HEK293 (cell line): Measurements from ENCODE around the gene MAP3K7CL.

Experiments used
- GLI4 ChIP-seq: fragments of 450-650 bp; formaldehyde crosslinking; IDR thresholded peaks from 2 replicates; pipeline ENCODE4 v1.5.1; 2016; ENCODE audit warnings: missing biosample characterization, missing genetic modification characterization
- KLF1 ChIP-seq: fragments of 450-650 bp; formaldehyde crosslinking; IDR thresholded peaks from 2 replicates; pipeline ENCODE4 v1.5.1; 2016; ENCODE audit warnings: missing biosample characterization, missing genetic modification characterization
- KLF8 ChIP-seq: fragments of 450-650 bp; formaldehyde crosslinking; IDR thresholded peaks from 2 replicates; pipeline ENCODE4 v1.5.1; 2016; ENCODE audit warnings: missing biosample characterization, missing genetic modification characterization
- OSR2 ChIP-seq: fragments of 450-650 bp; formaldehyde crosslinking; IDR thresholded peaks from 2 replicates; pipeline ENCODE4 v1.5.1; 2016; ENCODE audit warnings: missing biosample characterization, missing genetic modification characterization
- PRDM1 ChIP-seq: fragments of 450-650 bp; formaldehyde crosslinking; IDR thresholded peaks from 2 replicates; pipeline ENCODE4; 2016; ENCODE audit warnings: missing biosample characterization, missing genetic modification characterization
- SCRT2 ChIP-seq: fragments of 450-650 bp; formaldehyde crosslinking; IDR thresholded peaks from 2 replicates; pipeline ENCODE4 v1.5.1; 2016; ENCODE audit warnings: missing biosample characterization, missing genetic modification characterization
- WT1 ChIP-seq: fragments of 450-650 bp; formaldehyde crosslinking; IDR thresholded peaks from 2 replicates; pipeline ENCODE4 v1.5.1; 2016; ENCODE audit warnings: missing biosample characterization, missing genetic modification characterization
- ZBTB21 ChIP-seq: fragments of 450-650 bp; formaldehyde crosslinking; IDR thresholded peaks from 2 replicates; pipeline ENCODE4 v1.5.1; 2017; ENCODE audit warnings: missing biosample characterization, missing genetic modification characterization
- ZBTB7A ChIP-seq: fragments of 450-650 bp; formaldehyde crosslinking; IDR thresholded peaks from 2 replicates; pipeline ENCODE4 v1.5.1; 2016; ENCODE audit warnings: low read depth, missing biosample characterization, missing genetic modification characterization
- ZNF112 ChIP-seq: fragments of 450-650 bp; formaldehyde crosslinking; IDR thresholded peaks from 2 replicates; pipeline ENCODE4 v1.5.0; 2017; ENCODE audit warnings: missing biosample characterization, missing genetic modification characterization
- ZNF132 ChIP-seq: fragments of 450-650 bp; formaldehyde crosslinking; IDR thresholded peaks from 2 replicates; pipeline ENCODE4 v1.5.1; 2017; ENCODE audit warnings: missing biosample characterization, missing genetic modification characterization, borderline replicate concordance
- ZNF138 ChIP-seq: fragments of 450-650 bp; formaldehyde crosslinking; IDR thresholded peaks from 2 replicates; pipeline ENCODE4 v1.5.1; 2016; ENCODE audit warnings: missing biosample characterization, missing genetic modification characterization, borderline replicate concordance
- ZNF155 ChIP-seq: fragments of 450-650 bp; formaldehyde crosslinking; IDR thresholded peaks from 2 replicates; pipeline ENCODE4 v1.5.1; 2016; ENCODE audit warnings: missing biosample characterization, missing genetic modification characterization
- ZNF157 ChIP-seq: fragments of 450-650 bp; formaldehyde crosslinking; IDR thresholded peaks from 2 replicates; pipeline ENCODE4 v1.5.1; 2016; ENCODE audit warnings: missing biosample characterization, missing genetic modification characterization
- ZNF16 ChIP-seq: fragments of 450-650 bp; formaldehyde crosslinking; IDR thresholded peaks from 2 replicates; pipeline ENCODE4 v1.5.1; 2016; ENCODE audit warnings: low read depth, missing biosample characterization, missing genetic modification characterization
- ZNF174 ChIP-seq: fragments of 450-650 bp; formaldehyde crosslinking; IDR thresholded peaks from 2 replicates; pipeline ENCODE4 v1.5.0; 2017; ENCODE audit warnings: missing biosample characterization, mild to moderate bottlenecking, missing genetic modification characterization
- ZNF292 ChIP-seq: fragments of 450-650 bp; formaldehyde crosslinking; IDR thresholded peaks from 2 replicates; pipeline ENCODE4 v1.5.1; 2016; ENCODE audit warnings: low read depth, missing biosample characterization, missing genetic modification characterization, borderline replicate concordance
- ZNF549 ChIP-seq: fragments of 450-650 bp; IDR thresholded peaks from 2 replicates; pipeline ENCODE4 v1.5.1; 2018; ENCODE audit warnings: missing biosample characterization, missing genetic modification characterization, mild to moderate bottlenecking, inconsistent platforms, moderate library complexity
- ZNF555 ChIP-seq: fragments of 450-650 bp; formaldehyde crosslinking; conservative IDR thresholded peaks from 2 replicates; pipeline ENCODE4 v1.5.1; 2017; ENCODE audit warnings: missing biosample characterization, mild to moderate bottlenecking, missing genetic modification characterization, inconsistent platforms
- ZNF558 ChIP-seq: fragments of 450-650 bp; formaldehyde crosslinking; IDR thresholded peaks from 2 replicates; pipeline ENCODE4 v1.5.1; 2016; ENCODE audit warnings: missing biosample characterization, missing genetic modification characterization
- ZNF561 ChIP-seq: fragments of 450-650 bp; IDR thresholded peaks from 2 replicates; pipeline ENCODE4 v1.5.1; 2018; ENCODE audit warnings: missing biosample characterization, missing genetic modification characterization, borderline replicate concordance
- ZNF596 ChIP-seq: fragments of 450-650 bp; IDR thresholded peaks from 2 replicates; pipeline ENCODE4 v1.5.0; 2018; ENCODE audit warnings: missing biosample characterization, mild to moderate bottlenecking, missing genetic modification characterization, moderate library complexity
- ZNF610 ChIP-seq: fragments of 450-650 bp; formaldehyde crosslinking; IDR thresholded peaks from 2 replicates; pipeline ENCODE4 v1.5.1; 2016; ENCODE audit warnings: missing biosample characterization, missing genetic modification characterization, borderline replicate concordance
- ZNF626 ChIP-seq: fragments of 450-650 bp; sonication (Bioruptor Pico); formaldehyde crosslinking; IDR thresholded peaks from 2 replicates; pipeline ENCODE4 v1.5.1; 2018; ENCODE audit warnings: missing biosample characterization, missing genetic modification characterization, inconsistent platforms
- ZNF629 ChIP-seq: fragments of 450-650 bp; formaldehyde crosslinking; IDR thresholded peaks from 2 replicates; pipeline ENCODE4 v1.5.1; 2017; ENCODE audit warnings: missing biosample characterization, missing genetic modification characterization
- ZNF677 ChIP-seq: fragments of 450-650 bp; IDR thresholded peaks from 2 replicates; pipeline ENCODE4 v1.5.0; 2018; ENCODE audit warnings: missing biosample characterization, mild to moderate bottlenecking, missing genetic modification characterization, moderate library complexity
- ZNF76 ChIP-seq: fragments of 450-650 bp; formaldehyde crosslinking; IDR thresholded peaks from 2 replicates; pipeline ENCODE4; 2016; ENCODE audit warnings: low read depth, missing biosample characterization, missing genetic modification characterization, borderline replicate concordance
- ZNF776 ChIP-seq: fragments of 450-650 bp; formaldehyde crosslinking; IDR thresholded peaks from 2 replicates; pipeline ENCODE4 v1.5.0; 2017; ENCODE audit warnings: missing biosample characterization, missing genetic modification characterization, borderline replicate concordance
- TF ChIP-seq, protein P1 (sequence below): fragments of 450-650 bp; formaldehyde crosslinking; IDR thresholded peaks from 2 replicates; pipeline ENCODE4 v1.5.1; 2016; ENCODE audit warnings: missing biosample characterization, missing genetic modification characterization
- TF ChIP-seq, protein P2 (sequence below): fragments of 450-650 bp; formaldehyde crosslinking; IDR thresholded peaks from 2 replicates; pipeline ENCODE4 v1.5.0; 2017; ENCODE audit warnings: missing biosample characterization, missing genetic modification characterization, borderline replicate concordance
- TF ChIP-seq, protein P3 (sequence below): fragments of 450-650 bp; formaldehyde crosslinking; IDR thresholded peaks from 2 replicates; pipeline ENCODE4 v1.5.1; 2016; ENCODE audit warnings: missing biosample characterization, missing genetic modification characterization, borderline replicate concordance
- TF ChIP-seq, protein P4 (sequence below): fragments of 450-650 bp; formaldehyde crosslinking; IDR thresholded peaks from 2 replicates; pipeline ENCODE4 v1.5.1; 2016; ENCODE audit warnings: missing biosample characterization, missing genetic modification characterization

MAP3K7CL gene

DNA sequence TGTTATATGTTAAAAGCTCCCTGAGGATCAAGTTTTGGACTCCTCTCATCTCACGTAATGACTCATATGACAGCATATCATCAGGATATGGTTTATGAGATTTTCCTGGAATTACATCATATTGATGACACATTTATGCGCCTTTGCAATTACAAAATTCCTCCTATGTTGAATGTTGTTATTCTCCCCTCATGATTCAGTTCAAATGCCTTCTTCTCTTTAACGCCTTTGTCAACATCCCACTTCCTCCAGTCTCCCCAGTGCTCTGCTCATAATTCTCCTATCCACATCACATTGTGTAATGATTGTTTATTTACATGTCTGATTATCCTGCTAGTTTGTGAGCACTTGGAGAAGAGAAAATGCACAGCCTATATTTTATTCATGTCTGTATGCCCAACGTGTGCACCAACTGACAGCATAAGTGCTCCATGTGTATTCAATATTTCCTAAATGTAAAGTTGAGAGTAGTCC, 87.4 kb downstream of the MAP3K7CL start (continued):
- TF ChIP-seq GLI4 (tag by site-specific recombination) (no peak), ZNF558 (tag by site-specific recombination) (peak; percentile 93), KLF1 (tag by site-specific recombination) (no peak), ZNF138 (tag by site-specific recombination) (no peak), ZNF610 (tag by site-specific recombination) (no peak), ZNF549 (tag by site-specific recombination) (no peak), ZNF132 (tag by site-specific recombination) (no peak), OSR2 (tag by site-specific recombination) (peak; percentile 94), WT1 (tag by site-specific recombination) (peak; percentile 98), ZNF292 (no peak), ZNF555 (no peak), ZBTB7A (tag by site-specific recombination) (no peak), PRDM1 (tag by site-specific recombination) (no peak), ZNF677 (tag by site-specific recombination) (no peak), ZNF112 (tag by site-specific recombination) (no peak), KLF8 (peak; percentile 99), ZNF16 (tag by site-specific recombination) (no peak), ZNF776 (no peak), ZNF155 (peak; percentile 97; the same call in 1 of the 2 replicates), ZNF626 (no peak), ZNF76 (tag by site-specific recombination) (peak; percentile 75; the same call in 1 of the 2 replicates), ZNF561 (tag by site-specific recombination) (peak; percentile 79), ZBTB21 (tag by site-specific recombination) (peak; percentile 99), ZNF157 (tag by site-specific recombination) (no peak), SCRT2 (tag by site-specific recombination) (peak; percentile 95), ZNF596 (no peak), ZNF629 (tag by site-specific recombination) (peak; percentile 99), ZNF174 (tag by site-specific recombination) (no peak)
- TF ChIP-seq, protein P1, sequence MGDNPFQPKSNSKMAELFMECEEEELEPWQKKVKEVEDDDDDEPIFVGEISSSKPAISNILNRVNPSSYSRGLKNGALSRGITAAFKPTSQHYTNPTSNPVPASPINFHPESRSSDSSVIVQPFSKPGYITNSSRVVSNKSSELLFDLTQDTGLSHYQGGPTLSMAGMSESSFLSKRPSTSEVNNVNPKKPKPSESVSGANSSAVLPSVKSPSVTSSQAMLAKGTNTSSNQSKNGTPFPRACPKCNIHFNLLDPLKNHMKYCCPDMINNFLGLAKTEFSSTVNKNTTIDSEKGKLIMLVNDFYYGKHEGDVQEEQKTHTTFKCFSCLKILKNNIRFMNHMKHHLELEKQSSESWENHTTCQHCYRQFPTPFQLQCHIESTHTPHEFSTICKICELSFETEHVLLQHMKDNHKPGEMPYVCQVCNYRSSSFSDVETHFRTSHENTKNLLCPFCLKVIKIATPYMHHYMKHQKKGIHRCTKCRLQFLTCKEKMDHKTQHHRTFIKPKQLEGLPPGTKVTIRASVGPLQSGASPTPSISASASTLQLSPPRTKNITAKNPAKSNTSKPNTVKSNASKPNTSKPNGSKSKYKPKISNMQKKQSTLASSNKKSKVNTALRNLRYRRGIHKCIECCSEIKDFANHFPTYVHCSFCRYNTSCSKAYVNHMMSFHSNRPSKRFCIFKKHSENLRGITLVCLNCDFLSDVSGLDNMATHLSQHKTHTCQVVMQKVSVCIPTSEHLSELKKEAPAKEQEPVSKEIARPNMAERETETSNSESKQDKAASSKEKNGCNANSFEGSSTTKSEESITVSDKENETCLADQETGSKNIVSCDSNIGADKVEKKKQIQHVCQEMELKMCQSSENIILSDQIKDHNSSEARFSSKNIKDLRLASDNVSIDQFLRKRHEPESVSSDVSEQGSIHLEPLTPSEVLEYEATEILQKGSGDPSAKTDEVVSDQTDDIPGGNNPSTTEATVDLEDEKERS: no peak
- TF ChIP-seq, protein P2, sequence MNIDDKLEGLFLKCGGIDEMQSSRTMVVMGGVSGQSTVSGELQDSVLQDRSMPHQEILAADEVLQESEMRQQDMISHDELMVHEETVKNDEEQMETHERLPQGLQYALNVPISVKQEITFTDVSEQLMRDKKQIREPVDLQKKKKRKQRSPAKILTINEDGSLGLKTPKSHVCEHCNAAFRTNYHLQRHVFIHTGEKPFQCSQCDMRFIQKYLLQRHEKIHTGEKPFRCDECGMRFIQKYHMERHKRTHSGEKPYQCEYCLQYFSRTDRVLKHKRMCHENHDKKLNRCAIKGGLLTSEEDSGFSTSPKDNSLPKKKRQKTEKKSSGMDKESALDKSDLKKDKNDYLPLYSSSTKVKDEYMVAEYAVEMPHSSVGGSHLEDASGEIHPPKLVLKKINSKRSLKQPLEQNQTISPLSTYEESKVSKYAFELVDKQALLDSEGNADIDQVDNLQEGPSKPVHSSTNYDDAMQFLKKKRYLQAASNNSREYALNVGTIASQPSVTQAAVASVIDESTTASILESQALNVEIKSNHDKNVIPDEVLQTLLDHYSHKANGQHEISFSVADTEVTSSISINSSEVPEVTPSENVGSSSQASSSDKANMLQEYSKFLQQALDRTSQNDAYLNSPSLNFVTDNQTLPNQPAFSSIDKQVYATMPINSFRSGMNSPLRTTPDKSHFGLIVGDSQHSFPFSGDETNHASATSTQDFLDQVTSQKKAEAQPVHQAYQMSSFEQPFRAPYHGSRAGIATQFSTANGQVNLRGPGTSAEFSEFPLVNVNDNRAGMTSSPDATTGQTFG: no peak
- TF ChIP-seq, protein P3, sequence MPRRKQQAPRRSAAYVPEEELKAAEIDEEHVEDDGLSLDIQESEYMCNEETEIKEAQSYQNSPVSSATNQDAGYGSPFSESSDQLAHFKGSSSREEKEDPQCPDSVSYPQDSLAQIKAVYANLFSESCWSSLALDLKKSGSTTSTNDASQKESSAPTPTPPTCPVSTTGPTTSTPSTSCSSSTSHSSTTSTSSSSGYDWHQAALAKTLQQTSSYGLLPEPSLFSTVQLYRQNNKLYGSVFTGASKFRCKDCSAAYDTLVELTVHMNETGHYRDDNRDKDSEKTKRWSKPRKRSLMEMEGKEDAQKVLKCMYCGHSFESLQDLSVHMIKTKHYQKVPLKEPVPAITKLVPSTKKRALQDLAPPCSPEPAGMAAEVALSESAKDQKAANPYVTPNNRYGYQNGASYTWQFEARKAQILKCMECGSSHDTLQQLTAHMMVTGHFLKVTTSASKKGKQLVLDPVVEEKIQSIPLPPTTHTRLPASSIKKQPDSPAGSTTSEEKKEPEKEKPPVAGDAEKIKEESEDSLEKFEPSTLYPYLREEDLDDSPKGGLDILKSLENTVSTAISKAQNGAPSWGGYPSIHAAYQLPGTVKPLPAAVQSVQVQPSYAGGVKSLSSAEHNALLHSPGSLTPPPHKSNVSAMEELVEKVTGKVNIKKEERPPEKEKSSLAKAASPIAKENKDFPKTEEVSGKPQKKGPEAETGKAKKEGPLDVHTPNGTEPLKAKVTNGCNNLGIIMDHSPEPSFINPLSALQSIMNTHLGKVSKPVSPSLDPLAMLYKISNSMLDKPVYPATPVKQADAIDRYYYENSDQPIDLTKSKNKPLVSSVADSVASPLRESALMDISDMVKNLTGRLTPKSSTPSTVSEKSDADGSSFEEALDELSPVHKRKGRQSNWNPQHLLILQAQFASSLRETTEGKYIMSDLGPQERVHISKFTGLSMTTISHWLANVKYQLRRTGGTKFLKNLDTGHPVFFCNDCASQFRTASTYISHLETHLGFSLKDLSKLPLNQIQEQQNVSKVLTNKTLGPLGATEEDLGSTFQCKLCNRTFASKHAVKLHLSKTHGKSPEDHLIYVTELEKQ (tag by site-specific recombination): peak; percentile 99
- TF ChIP-seq, protein P4, sequence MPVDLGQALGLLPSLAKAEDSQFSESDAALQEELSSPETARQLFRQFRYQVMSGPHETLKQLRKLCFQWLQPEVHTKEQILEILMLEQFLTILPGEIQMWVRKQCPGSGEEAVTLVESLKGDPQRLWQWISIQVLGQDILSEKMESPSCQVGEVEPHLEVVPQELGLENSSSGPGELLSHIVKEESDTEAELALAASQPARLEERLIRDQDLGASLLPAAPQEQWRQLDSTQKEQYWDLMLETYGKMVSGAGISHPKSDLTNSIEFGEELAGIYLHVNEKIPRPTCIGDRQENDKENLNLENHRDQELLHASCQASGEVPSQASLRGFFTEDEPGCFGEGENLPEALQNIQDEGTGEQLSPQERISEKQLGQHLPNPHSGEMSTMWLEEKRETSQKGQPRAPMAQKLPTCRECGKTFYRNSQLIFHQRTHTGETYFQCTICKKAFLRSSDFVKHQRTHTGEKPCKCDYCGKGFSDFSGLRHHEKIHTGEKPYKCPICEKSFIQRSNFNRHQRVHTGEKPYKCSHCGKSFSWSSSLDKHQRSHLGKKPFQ (tag by site-specific recombination): peak; percentile 77; the same call in 1 of the 2 replicates
